ENCODE measurements around the gene RTP2.

GRCh38 chr3:187698499-187699399, 3.6 kb downstream of the RTP2 start:
- no peak for TF ChIP-seq EZH2 (IDR thresholded peaks at IDR 0.05; ENCODE audit: insufficient read depth, low read length)
- TF ChIP-seq, protein P1, sequence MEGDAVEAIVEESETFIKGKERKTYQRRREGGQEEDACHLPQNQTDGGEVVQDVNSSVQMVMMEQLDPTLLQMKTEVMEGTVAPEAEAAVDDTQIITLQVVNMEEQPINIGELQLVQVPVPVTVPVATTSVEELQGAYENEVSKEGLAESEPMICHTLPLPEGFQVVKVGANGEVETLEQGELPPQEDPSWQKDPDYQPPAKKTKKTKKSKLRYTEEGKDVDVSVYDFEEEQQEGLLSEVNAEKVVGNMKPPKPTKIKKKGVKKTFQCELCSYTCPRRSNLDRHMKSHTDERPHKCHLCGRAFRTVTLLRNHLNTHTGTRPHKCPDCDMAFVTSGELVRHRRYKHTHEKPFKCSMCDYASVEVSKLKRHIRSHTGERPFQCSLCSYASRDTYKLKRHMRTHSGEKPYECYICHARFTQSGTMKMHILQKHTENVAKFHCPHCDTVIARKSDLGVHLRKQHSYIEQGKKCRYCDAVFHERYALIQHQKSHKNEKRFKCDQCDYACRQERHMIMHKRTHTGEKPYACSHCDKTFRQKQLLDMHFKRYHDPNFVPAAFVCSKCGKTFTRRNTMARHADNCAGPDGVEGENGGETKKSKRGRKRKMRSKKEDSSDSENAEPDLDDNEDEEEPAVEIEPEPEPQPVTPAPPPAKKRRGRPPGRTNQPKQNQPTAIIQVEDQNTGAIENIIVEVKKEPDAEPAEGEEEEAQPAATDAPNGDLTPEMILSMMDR (IDR thresholded peaks at IDR 0.05; ENCODE audit: insufficient read depth, low read depth, low read length), result no peak
